Measurements from ENCODE around the gene DMRTC2. TPM values are rescaled to one million over a fixed set of nuclear protein-coding genes. Genes with fewer than 3 reads are reported as not detected.

DMRTC2 gene
- total and polyA plus RNA-seq, 9 of the 15 experiments (the other 6 are each of a cell fraction or from before 2014, with no cell fraction given), result 0.03 TPM; not detected in 8

DNA sequence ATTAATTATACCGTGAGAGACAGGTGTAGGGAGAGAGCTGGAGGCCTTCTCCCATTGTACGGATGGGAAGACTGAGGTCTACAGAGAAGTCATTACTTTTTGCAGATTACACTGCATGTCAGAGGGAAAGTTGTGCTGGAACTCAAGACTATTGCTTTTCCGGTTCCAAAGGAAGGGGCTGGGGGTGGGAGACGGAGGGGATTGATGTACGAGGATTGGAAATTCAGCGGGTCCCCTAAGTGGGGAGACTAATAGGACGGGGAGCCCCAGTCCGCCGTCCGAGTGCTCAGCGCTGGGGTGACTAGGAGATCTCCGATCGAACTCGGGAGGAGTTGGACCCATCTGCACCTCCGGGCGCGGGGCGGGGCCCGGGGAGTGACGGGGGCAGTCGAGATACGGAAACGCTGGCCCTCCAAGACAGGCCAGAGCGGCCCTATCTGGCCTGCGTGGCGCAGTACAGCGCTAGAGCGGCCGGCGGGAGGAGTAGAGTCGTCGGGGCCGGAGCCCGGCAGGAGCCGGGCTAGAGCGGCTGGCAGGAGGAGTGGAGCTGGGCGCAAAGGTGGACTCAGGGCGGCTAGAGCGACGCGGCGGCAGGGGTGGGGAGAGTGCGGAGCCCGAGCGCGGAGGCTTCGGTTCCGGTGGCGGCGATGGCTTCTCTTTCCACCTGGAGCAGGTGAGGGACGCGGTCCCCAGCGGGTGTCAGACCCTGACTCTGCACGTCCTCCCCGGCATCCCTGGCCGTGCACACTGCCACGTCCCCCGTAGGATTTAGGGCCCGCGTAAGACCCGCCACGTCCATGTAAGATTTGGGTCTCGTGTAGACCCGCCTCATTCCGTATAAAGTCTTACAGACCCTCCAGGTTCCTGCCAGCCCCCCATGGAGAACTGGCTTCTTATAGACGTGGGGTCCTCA, 39.2 kb downstream of the DMRTC2 start (continued):
- TF ChIP-seq, protein P1, sequence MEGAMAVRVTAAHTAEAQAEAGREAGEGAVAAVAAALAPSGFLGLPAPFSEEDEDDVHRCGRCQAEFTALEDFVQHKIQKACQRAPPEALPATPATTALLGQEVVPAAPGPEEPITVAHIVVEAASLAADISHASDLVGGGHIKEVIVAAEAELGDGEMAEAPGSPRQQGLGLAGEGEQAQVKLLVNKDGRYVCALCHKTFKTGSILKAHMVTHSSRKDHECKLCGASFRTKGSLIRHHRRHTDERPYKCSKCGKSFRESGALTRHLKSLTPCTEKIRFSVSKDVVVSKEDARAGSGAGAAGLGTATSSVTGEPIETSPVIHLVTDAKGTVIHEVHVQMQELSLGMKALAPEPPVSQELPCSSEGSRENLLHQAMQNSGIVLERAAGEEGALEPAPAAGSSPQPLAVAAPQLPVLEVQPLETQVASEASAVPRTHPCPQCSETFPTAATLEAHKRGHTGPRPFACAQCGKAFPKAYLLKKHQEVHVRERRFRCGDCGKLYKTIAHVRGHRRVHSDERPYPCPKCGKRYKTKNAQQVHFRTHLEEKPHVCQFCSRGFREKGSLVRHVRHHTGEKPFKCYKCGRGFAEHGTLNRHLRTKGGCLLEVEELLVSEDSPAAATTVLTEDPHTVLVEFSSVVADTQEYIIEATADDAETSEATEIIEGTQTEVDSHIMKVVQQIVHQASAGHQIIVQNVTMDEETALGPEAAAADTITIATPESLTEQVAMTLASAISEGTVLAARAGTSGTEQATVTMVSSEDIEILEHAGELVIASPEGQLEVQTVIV (CRISPR knock-in tag; IDR thresholded peaks at IDR 0.05; ENCODE audit: borderline replicate concordance), result no peak
- TF ChIP-seq, protein P2, sequence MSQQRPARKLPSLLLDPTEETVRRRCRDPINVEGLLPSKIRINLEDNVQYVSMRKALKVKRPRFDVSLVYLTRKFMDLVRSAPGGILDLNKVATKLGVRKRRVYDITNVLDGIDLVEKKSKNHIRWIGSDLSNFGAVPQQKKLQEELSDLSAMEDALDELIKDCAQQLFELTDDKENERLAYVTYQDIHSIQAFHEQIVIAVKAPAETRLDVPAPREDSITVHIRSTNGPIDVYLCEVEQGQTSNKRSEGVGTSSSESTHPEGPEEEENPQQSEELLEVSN (IDR thresholded peaks at IDR 0.05; ENCODE audit: borderline replicate concordance in 1 of 2, extremely low read depth in 1 of 2, insufficient read depth in 1 of 2, insufficient read length in 1 of 2, low read depth in 1 of 2, low read length in 1 of 2, poor library complexity in 1 of 2, severe bottlenecking in 1 of 2), result peak in 1 of 2 experiments; percentile 22
- TF ChIP-seq, protein P3, sequence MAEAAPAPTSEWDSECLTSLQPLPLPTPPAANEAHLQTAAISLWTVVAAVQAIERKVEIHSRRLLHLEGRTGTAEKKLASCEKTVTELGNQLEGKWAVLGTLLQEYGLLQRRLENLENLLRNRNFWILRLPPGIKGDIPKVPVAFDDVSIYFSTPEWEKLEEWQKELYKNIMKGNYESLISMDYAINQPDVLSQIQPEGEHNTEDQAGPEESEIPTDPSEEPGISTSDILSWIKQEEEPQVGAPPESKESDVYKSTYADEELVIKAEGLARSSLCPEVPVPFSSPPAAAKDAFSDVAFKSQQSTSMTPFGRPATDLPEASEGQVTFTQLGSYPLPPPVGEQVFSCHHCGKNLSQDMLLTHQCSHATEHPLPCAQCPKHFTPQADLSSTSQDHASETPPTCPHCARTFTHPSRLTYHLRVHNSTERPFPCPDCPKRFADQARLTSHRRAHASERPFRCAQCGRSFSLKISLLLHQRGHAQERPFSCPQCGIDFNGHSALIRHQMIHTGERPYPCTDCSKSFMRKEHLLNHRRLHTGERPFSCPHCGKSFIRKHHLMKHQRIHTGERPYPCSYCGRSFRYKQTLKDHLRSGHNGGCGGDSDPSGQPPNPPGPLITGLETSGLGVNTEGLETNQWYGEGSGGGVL (CRISPR knock-in tag; IDR thresholded peaks at IDR 0.05), result no peak
- TF ChIP-seq, protein P4, sequence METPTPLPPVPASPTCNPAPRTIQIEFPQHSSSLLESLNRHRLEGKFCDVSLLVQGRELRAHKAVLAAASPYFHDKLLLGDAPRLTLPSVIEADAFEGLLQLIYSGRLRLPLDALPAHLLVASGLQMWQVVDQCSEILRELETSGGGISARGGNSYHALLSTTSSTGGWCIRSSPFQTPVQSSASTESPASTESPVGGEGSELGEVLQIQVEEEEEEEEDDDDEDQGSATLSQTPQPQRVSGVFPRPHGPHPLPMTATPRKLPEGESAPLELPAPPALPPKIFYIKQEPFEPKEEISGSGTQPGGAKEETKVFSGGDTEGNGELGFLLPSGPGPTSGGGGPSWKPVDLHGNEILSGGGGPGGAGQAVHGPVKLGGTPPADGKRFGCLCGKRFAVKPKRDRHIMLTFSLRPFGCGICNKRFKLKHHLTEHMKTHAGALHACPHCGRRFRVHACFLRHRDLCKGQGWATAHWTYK (CRISPR knock-in tag; IDR thresholded peaks at IDR 0.05), result 0 out of 2 replicates have a peak, but pooled peaks have one; percentile 38
- TF ChIP-seq, protein P5, sequence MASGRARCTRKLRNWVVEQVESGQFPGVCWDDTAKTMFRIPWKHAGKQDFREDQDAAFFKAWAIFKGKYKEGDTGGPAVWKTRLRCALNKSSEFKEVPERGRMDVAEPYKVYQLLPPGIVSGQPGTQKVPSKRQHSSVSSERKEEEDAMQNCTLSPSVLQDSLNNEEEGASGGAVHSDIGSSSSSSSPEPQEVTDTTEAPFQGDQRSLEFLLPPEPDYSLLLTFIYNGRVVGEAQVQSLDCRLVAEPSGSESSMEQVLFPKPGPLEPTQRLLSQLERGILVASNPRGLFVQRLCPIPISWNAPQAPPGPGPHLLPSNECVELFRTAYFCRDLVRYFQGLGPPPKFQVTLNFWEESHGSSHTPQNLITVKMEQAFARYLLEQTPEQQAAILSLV (tag; IDR thresholded peaks at IDR 0.05), result 0 out of 2 replicates have a peak, but pooled peaks have one; percentile 11
- TF ChIP-seq, protein P6, sequence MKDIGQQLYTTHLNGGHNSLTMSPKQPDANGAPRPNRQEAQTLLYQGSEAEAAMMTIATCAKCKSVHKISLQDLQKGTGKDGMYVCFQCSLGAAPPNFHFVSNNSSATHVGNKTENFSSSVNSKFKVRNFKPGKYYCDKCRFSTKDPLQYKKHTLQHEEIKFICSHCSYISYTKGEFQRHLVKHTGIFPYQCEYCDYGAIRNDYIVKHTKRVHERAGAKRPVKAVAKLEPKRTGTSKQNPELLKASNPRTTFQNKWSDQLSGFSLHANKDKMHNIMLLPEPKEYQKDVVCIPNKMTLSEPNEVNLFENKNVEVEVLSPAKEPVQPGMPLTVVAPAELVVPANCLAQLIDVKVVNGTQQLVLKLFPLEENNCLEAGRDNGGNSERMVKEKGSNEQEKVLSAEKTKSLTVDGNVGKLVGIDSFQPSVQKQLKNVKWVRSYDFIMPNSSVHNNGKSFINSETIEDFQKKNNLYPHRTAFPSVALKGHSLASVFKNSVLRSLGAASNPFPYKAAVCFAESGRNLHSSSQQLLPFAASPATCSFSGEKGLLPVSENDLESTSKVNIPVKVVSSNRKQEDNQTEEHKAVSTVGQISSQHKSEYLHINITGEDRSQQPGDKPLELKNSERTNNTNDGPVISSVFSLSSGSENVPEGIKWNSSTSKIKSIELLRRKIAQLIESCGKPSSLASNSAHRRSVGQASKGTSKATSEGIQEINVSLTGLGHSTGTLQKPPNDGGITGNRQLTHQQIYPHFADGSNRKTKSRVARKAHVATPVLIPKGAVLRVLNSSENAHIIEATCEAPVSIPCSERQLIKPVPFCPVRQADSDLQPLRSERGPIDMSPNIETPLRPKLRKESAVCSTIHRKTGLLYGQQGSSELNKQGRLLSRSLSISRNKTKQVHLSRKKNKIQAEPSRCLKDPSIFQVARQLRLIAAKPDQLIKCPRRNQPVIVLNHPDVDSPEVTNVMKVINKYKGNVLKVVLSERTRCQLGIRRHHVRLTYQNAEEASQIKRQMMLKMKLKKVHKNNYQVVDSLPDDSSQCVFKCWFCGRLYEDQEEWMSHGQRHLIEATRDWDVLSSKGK (CRISPR knock-in tag; IDR thresholded peaks at IDR 0.05), result no peak
- peak; percentile 97 for TF ChIP-seq ZZZ3 (IDR thresholded peaks at IDR 0.05)
- no peak for TF ChIP-seq IRF2 (CRISPR knock-in tag; IDR thresholded peaks at IDR 0.05)
- TF ChIP-seq MCM3 (IDR thresholded peaks at IDR 0.05), result no peak
- TF ChIP-seq RBM34 (IDR thresholded peaks at IDR 0.05; ENCODE audit: borderline replicate concordance, insufficient read depth, low read length), result no peak
- peak; percentile 64; the same call in 1 of the 2 replicates for TF ChIP-seq PHF8 (IDR thresholded peaks at IDR 0.05; ENCODE audit: borderline replicate concordance, low read length)
- TF ChIP-seq CREB1 (IDR thresholded peaks at IDR 0.05), result peak; percentile 48
- TF ChIP-seq CREB1 (CRISPR knock-in tag; IDR thresholded peaks at IDR 0.05), result peak; percentile 73; the same call in 1 of the 2 replicates
